Endothelial cell of umbilical vein (primary cell): ENCODE results near the gene KRT6C. TPM values are rescaled to one million over a fixed set of nuclear protein-coding genes. Genes with fewer than 3 reads are reported as not detected.

Experiments used
- BruUV-seq: library from RNA; stranded (reverse); fragments of 400-500 nt; replicated peaks from 2 replicates; lab custom pipeline; 2021; lab: Mats Ljungman, UMichigan
- CTCF ChIA-PET: fragments of 300-600, 350-600 bp; sonication (Branson Sonifier 250); formaldehyde crosslinking; loops from one replicate; lab custom pipeline; 2021; ENCODE audit warnings: antibody characterized with exemption, inconsistent platforms; lab: Charles Lee
- POLR2A ChIA-PET: fragments of 300-600, 350-600 bp; sonication (Branson Sonifier 250); formaldehyde crosslinking; loops from one replicate; lab custom pipeline; 2021; ENCODE audit warnings: antibody characterized with exemption, inconsistent platforms; lab: Charles Lee
- DNase-seq: peaks from one replicate; pipeline ENCODE4 v3.0.0-alpha.2; 2011; ENCODE audit warnings: low read depth, low spot score
- FAIRE-seq: peaks from 2 replicates; lab custom pipeline; 2011; peaks lifted over from hg19 to GRCh38; lab: Jason Lieb, UNC
- H2AFZ ChIP-seq: 2 replicates; pipeline ENCODE4 v1.6.0; 2012; ENCODE audit warnings: low read depth, low read length, control low read depth, inconsistent platforms
- H3K27ac ChIP-seq: 2 replicates; pipeline ENCODE4 v1.5.1; 2011; ENCODE audit warnings: low read depth, mild to moderate bottlenecking, control low read depth, low read length, moderate library complexity; ENCODE audit not compliant: insufficient read depth
- H3K27me3 ChIP-seq, 2 experiments: 2 replicates each; pipeline versions ENCODE4 v1.6.0 to v1.6.1; 2011; ENCODE audit warnings: low read length in 2 of 2, mixed read lengths in 1 of 2; ENCODE audit not compliant: control insufficient read depth in 2 of 2, insufficient read depth in 2 of 2
- H3K36me3 ChIP-seq, 2 experiments: 2 replicates in 1 of 2; 3 replicates in 1 of 2; pipeline ENCODE4 v1.5.1; 2011; ENCODE audit warnings: low read length in 2 of 2, mild to moderate bottlenecking in 1 of 2, moderate library complexity in 1 of 2; ENCODE audit not compliant: control insufficient read depth in 2 of 2, insufficient read depth in 2 of 2; ENCODE audit errors: extremely low read depth in 1 of 2
- H3K4me1 ChIP-seq: 3 replicates; pipeline ENCODE4 v1.5.1; 2011; ENCODE audit warnings: mild to moderate bottlenecking, low read length; ENCODE audit not compliant: control insufficient read depth, insufficient read depth; ENCODE audit errors: extremely low read depth
- H3K4me2 ChIP-seq: 2 replicates; pipeline ENCODE4 v1.6.1; 2011; ENCODE audit warnings: low read length, control low read depth, mixed read lengths; ENCODE audit not compliant: insufficient read depth
- H3K4me3 ChIP-seq, 3 experiments: fragments of 200-600 bp in 1 of 3; sonication (generic), shearing (Covaris generic) in 1 of 3; replicated peaks in 1 of 3; 2 replicates each; pipeline ENCODE4 v1.5.1; 2011 to 2016; ENCODE audit warnings: control low read depth in 3 of 3, low read length in 3 of 3, mild to moderate bottlenecking in 2 of 3, inconsistent platforms in 1 of 3, low read depth in 1 of 3, moderate library complexity in 1 of 3; ENCODE audit not compliant: insufficient read depth in 1 of 3
- H3K79me2 ChIP-seq: 2 replicates; pipeline ENCODE4 v1.6.0; 2012; ENCODE audit warnings: low read length, inconsistent platforms; ENCODE audit not compliant: control insufficient read depth, insufficient read depth
- H3K9ac ChIP-seq: replicated peaks from 2 replicates; pipeline ENCODE3; 2011; ENCODE audit warnings: low read length, control low read depth; ENCODE audit not compliant: insufficient read depth; ENCODE audit errors: extremely low read depth
- H3K9me1 ChIP-seq: replicated peaks from 3 replicates; pipeline ENCODE4 v1.6.0; 2011; ENCODE audit warnings: mild to moderate bottlenecking, low read length; ENCODE audit not compliant: control insufficient read depth, insufficient read depth; ENCODE audit errors: extremely low read depth
- H3K9me3 ChIP-seq: replicated peaks from 2 replicates; pipeline ENCODE4 v1.5.1; 2012; ENCODE audit warnings: low read length, inconsistent platforms; ENCODE audit not compliant: control insufficient read depth, insufficient read depth
- H4K20me1 ChIP-seq: replicated peaks from 2 replicates; pipeline ENCODE3; 2011; ENCODE audit warnings: mild to moderate bottlenecking, low read length; ENCODE audit not compliant: control insufficient read depth, insufficient read depth; ENCODE audit errors: extremely low read depth
- EZH2 ChIP-seq: IDR thresholded peaks from 2 replicates; pipeline ENCODE4 v1.6.1; 2012; ENCODE audit warnings: borderline replicate concordance, low read depth, mild to moderate bottlenecking, moderate library complexity, low read length, inconsistent platforms; ENCODE audit not compliant: severe bottlenecking
- FOS ChIP-seq: IDR thresholded peaks from 2 replicates; pipeline ENCODE4 v1.6.1; 2011; ENCODE audit warnings: mild to moderate bottlenecking, low read length, moderate library complexity, borderline replicate concordance; ENCODE audit not compliant: insufficient read depth
- GATA2 ChIP-seq: IDR thresholded peaks from 2 replicates; pipeline ENCODE4 v1.7.0; 2011; ENCODE audit warnings: low read depth, mild to moderate bottlenecking, moderate library complexity, mixed read lengths, low read length; ENCODE audit not compliant: insufficient read length, insufficient read depth
- JUN ChIP-seq: IDR thresholded peaks from 2 replicates; pipeline ENCODE4 v1.6.1; 2011; ENCODE audit warnings: borderline replicate concordance, low read depth; ENCODE audit not compliant: insufficient read length, insufficient read depth
- MYC ChIP-seq: IDR thresholded peaks from one replicate; pipeline ENCODE4 v1.6.1; 2011; ENCODE audit warnings: mild to moderate bottlenecking, low read depth, low read length
- POLR2A ChIP-seq: IDR thresholded peaks from 2 replicates; pipeline ENCODE4 v1.6.1; 2012; ENCODE audit warnings: low read depth, mild to moderate bottlenecking, control low read depth, low read length
- POLR2AphosphoS5 ChIP-seq: IDR thresholded peaks from 2 replicates; pipeline ENCODE4 v1.6.1; 2012; ENCODE audit warnings: low read depth, mild to moderate bottlenecking, control low read depth, low read length, moderate library complexity; ENCODE audit not compliant: insufficient read depth
- dilution Hi-C: fragments of 300-500 bp; cut with MboI; formaldehyde crosslinking; loops from one replicate; pipeline ENCODE4 v1.15.0; 2019; ENCODE audit warnings: low sequenced_read_pairs; ENCODE audit not compliant: extremely low pct_ligation_motif_present
- intact Hi-C: fragments of 100-400 bp; cut with micrococcal nuclease; formaldehyde crosslinking; loops from one replicate; pipeline ENCODE4 v1.10.0; 2022
- polyA plus RNA-seq, 4 experiments: library from polyadenylated mRNA; depleted of rRNA in 3 of 4; stranded (reverse) in 3 of 4; unstranded in 1 of 4; fragments of >200 nt; gene quantifications; 2 replicates each; pipeline versions ENCODE4 v1.2.1 to v1.2.3, GENCODE V29; 2011 to 2012; ENCODE audit warnings: missing spikeins in 1 of 4
- total RNA-seq: library from RNA; stranded (reverse); gene quantifications from 2 replicates; pipeline ENCODE4 v1.2.3, GENCODE V29; 2021
- TF ChIP-seq, protein P1 (sequence below): IDR thresholded peaks from 2 replicates; pipeline ENCODE4 v1.6.1; 2011; ENCODE audit not compliant: insufficient read depth, insufficient read length
- TF ChIP-seq, protein P2 (sequence below), 2 donors: IDR thresholded peaks; 1 replicate in 1 of 2; 2 replicates in 1 of 2; pipeline ENCODE4 v1.5.1; 2011; ENCODE audit warnings: low read length in 2 of 2, mild to moderate bottlenecking in 2 of 2, moderate library complexity in 2 of 2, control low read depth in 1 of 2, inconsistent platforms in 1 of 2, low read depth in 1 of 2; ENCODE audit not compliant: insufficient read depth in 1 of 2; ENCODE audit errors: extremely low read depth in 1 of 2

The KRT6C gene
- total and polyA plus RNA-seq, 2 donors (not counting 3 experiments of a cell fraction or from before 2014, with no cell fraction given), result not detected

DNA sequence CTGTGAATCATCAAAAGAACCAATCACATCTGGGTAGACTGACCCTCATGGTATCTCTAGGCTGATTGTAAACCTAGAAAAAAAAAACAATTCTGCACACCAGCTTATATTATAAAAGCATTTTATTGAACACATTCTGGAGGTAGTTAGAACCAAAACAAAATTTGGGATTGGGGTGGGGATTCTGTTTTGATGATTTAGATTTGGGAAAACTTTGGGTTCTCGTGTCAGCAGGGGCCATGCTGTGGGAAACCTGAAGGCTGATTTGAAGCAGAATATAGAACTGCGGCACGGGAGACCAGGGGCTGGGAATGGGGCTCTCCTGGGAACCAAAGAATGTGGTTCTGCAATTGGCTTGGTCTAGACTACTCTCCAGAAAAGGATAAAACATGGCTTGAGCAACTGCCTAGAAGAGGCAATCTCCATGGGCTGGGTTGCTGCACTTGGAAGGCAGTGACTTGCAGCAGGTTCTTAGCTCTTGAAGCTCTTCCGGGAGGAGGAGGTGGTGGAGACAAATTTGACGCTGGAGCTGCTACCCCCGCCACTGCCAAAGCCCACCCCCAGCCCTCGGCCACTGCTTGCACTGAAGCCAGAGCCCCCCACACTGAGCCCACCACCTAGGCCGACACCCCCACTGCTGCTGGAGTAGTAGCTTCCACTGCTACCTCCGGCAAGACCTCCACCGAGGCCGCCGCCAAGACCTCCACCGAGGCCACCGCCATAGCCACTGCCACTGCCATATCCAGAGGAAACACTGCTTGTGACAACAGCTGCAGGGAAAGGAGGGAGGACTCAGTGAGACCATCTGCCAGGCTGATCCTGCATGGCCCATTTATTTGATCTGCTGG lies 41.1 kb upstream of the KRT6C start:
- TF ChIP-seq GATA2, result no peak
- H3K79me2 ChIP-seq, result no peaks in the 10 kb centered on the region
- no peak overlapping the region for H3K4me3 ChIP-seq
- no peaks in the 10 kb centered on the region for H4K20me1 ChIP-seq
- ChIA-PET POLR2A (no interaction called here), CTCF (interaction anchor here (1.4 kb wide), 1 partner anchor 351 kb away, joined by 3 read pairs; no protein-coding TSS in a partner anchor)
- H3K27ac ChIP-seq, result no peak overlapping the region
- H3K9ac ChIP-seq, result no peak overlapping the region
- FAIRE-seq, result no peak
- intact Hi-C loops (no loop called here), dilution Hi-C loops (no loop called here)
- H3K4me2 ChIP-seq, result no peak overlapping the region
- no peaks in the 10 kb centered on the region for H3K4me1 ChIP-seq
- no TSS peak for BruUV-seq
- no peaks in the 10 kb centered on the region for H3K27me3 ChIP-seq
- no peaks in the 10 kb centered on the region for H3K9me1 ChIP-seq
- no peak for DNase-seq
- H3K9me3 ChIP-seq, result no peaks in the 10 kb centered on the region
- no peaks in the 10 kb centered on the region for H3K36me3 ChIP-seq
- no peak overlapping the region for H2AFZ ChIP-seq

DNA sequence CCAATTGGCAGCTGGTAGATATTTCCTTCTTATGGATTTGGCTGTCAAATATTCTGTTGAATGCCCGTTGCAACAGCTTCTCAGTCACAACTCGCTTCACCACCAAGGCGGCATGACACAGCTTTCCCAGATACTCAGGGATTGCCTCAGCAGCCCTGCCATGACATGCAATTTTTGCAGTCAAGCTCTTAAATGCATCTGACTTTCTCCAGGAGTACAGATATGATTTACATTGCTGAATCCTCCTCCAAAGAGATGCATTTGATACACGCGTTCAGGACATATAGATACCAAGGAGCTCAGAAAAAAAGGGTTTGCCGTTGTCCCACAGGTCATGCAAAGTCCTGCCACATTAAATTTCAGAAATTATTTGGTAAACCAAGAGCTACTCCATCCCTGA lies 40.1 kb upstream of the KRT6C start:
- Histone ChIP-seq H3K4me3 (no peak overlapping the region), H3K4me1 (no peaks in the 10 kb centered on the region), H3K9me3 (no peaks in the 10 kb centered on the region), H3K36me3 (no peaks in the 10 kb centered on the region), H3K79me2 (no peaks in the 10 kb centered on the region), H3K9me1 (no peaks in the 10 kb centered on the region), H3K4me2 (no peak overlapping the region), H4K20me1 (no peaks in the 10 kb centered on the region), H3K9ac (no peak overlapping the region), H3K27ac (no peak overlapping the region), H2AFZ (no peak overlapping the region), H3K27me3 (no peaks in the 10 kb centered on the region)
- intact Hi-C loops (no loop called here), dilution Hi-C loops (no loop called here)
- no peak for DNase-seq
- ChIA-PET CTCF (interaction anchor here (0.7 to 1.4 kb wide), 2 partner anchors 12 to 352 kb away, joined by 3 read pairs; no protein-coding TSS in a partner anchor), POLR2A (no interaction called here)
- no peak for FAIRE-seq
- BruUV-seq, result no TSS peak
- TF ChIP-seq FOS (no peak), GATA2 (no peak), POLR2A (no peak), MYC (no peak), POLR2AphosphoS5 (no peak), EZH2 (no peak), JUN (no peak)
- TF ChIP-seq, protein P1, sequence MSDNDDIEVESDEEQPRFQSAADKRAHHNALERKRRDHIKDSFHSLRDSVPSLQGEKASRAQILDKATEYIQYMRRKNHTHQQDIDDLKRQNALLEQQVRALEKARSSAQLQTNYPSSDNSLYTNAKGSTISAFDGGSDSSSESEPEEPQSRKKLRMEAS, result no peak
- TF ChIP-seq, protein P2, sequence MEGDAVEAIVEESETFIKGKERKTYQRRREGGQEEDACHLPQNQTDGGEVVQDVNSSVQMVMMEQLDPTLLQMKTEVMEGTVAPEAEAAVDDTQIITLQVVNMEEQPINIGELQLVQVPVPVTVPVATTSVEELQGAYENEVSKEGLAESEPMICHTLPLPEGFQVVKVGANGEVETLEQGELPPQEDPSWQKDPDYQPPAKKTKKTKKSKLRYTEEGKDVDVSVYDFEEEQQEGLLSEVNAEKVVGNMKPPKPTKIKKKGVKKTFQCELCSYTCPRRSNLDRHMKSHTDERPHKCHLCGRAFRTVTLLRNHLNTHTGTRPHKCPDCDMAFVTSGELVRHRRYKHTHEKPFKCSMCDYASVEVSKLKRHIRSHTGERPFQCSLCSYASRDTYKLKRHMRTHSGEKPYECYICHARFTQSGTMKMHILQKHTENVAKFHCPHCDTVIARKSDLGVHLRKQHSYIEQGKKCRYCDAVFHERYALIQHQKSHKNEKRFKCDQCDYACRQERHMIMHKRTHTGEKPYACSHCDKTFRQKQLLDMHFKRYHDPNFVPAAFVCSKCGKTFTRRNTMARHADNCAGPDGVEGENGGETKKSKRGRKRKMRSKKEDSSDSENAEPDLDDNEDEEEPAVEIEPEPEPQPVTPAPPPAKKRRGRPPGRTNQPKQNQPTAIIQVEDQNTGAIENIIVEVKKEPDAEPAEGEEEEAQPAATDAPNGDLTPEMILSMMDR (IDR thresholded peaks at IDR 0.05; ENCODE audit: extremely low read depth in 1 of 2, insufficient read depth in 1 of 2, low read depth in 1 of 2, low read length in 2 of 2), result no peak
